Mesenchymal stem cell (in vitro differentiated cells and primary cell): Measurements from ENCODE around the gene LECT2.
A peak's percentile ranks its signal among the peaks of the same experiment; 100 is the strongest.

Experiments used
- DNase-seq: peaks from one replicate; pipeline ENCODE4 v3.0.0-alpha.2; 2013
- H2AFZ ChIP-seq: one replicate; pipeline ENCODE4 v1.6.1; 2013; ENCODE audit warnings: low read depth, mild to moderate bottlenecking, control low read depth, inconsistent platforms, low read length, moderate library complexity
- H2AK5ac ChIP-seq: 2 replicates; pipeline ENCODE4 v1.6.1; 2013; ENCODE audit warnings: low read length, moderate library complexity, mild to moderate bottlenecking, inconsistent platforms; ENCODE audit not compliant: severe bottlenecking
- H2BK120ac ChIP-seq: one replicate; pipeline ENCODE4 v1.6.1; 2013; ENCODE audit warnings: low read depth, mild to moderate bottlenecking, inconsistent platforms, low read length, moderate library complexity
- H2BK12ac ChIP-seq, 2 experiments: one replicate each; pipeline ENCODE4 v1.6.1; 2013; ENCODE audit warnings: inconsistent platforms in 2 of 2, low read length in 2 of 2, mild to moderate bottlenecking in 2 of 2, moderate library complexity in 2 of 2, control low read depth in 1 of 2
- H2BK15ac ChIP-seq: one replicate; pipeline ENCODE4 v1.6.1; 2013; ENCODE audit warnings: mild to moderate bottlenecking, low read depth, inconsistent platforms; ENCODE audit not compliant: poor library complexity, severe bottlenecking
- H2BK5ac ChIP-seq: 2 replicates; pipeline ENCODE4 v1.6.1; 2013; ENCODE audit warnings: low read depth, mild to moderate bottlenecking, low read length, control low read depth, inconsistent platforms; ENCODE audit not compliant: poor library complexity, severe bottlenecking
- H3K14ac ChIP-seq, 2 experiments: one replicate each; pipeline ENCODE4 v1.6.1; 2013; ENCODE audit warnings: inconsistent platforms in 2 of 2, low read length in 2 of 2, control low read depth in 1 of 2, mild to moderate bottlenecking in 1 of 2, moderate library complexity in 1 of 2
- H3K18ac ChIP-seq, 2 experiments: one replicate each; pipeline ENCODE4 v1.6.1; 2013; ENCODE audit warnings: inconsistent platforms in 2 of 2, low read length in 2 of 2, control low read depth in 1 of 2, low read depth in 1 of 2, mild to moderate bottlenecking in 1 of 2
- H3K23ac ChIP-seq, 2 experiments: one replicate each; pipeline ENCODE4 v1.6.1; 2013; ENCODE audit warnings: inconsistent platforms in 2 of 2, low read length in 2 of 2, mild to moderate bottlenecking in 2 of 2, moderate library complexity in 2 of 2, control low read depth in 1 of 2
- H3K27ac ChIP-seq: 2 replicates; pipeline ENCODE4 v1.5.1; 2013; ENCODE audit warnings: mild to moderate bottlenecking, moderate library complexity, low read length, control low read depth, inconsistent platforms; ENCODE audit not compliant: poor library complexity, severe bottlenecking
- H3K27me3 ChIP-seq, 2 experiments: 2 replicates each; pipeline versions ENCODE4 v1.6.1 to v1.7.0; 2013; ENCODE audit warnings: low read length in 2 of 2, mild to moderate bottlenecking in 2 of 2, moderate library complexity in 2 of 2, control low read depth in 1 of 2, inconsistent platforms in 1 of 2; ENCODE audit not compliant: control insufficient read depth in 1 of 2, insufficient read depth in 1 of 2
- H3K36me3 ChIP-seq, 2 experiments: 2 replicates each; pipeline versions ENCODE4 v1.6.1 to v1.7.0; 2013; ENCODE audit warnings: low read length in 2 of 2, control low read depth in 1 of 2, inconsistent platforms in 1 of 2, low read depth in 1 of 2, mild to moderate bottlenecking in 1 of 2; ENCODE audit not compliant: insufficient read depth in 2 of 2, control insufficient read depth in 1 of 2
- H3K4ac ChIP-seq, 2 experiments: one replicate each; pipeline ENCODE4 v1.6.1; 2013; ENCODE audit warnings: inconsistent platforms in 2 of 2, low read length in 2 of 2, mild to moderate bottlenecking in 2 of 2, moderate library complexity in 2 of 2, control low read depth in 1 of 2, low read depth in 1 of 2
- H3K4me1 ChIP-seq: 2 replicates; pipeline ENCODE4 v1.6.1; 2013; ENCODE audit warnings: low read depth, low read length, control low read depth; ENCODE audit not compliant: control insufficient read depth, insufficient read depth
- H3K4me2 ChIP-seq: 2 replicates; pipeline ENCODE4 v1.6.1; 2013; ENCODE audit warnings: low read length, mild to moderate bottlenecking, inconsistent platforms; ENCODE audit not compliant: poor library complexity, severe bottlenecking
- H3K4me3 ChIP-seq, 2 experiments: 2 replicates each; pipeline versions ENCODE4 v1.5.1 to v1.7.0; 2013; ENCODE audit warnings: low read length in 2 of 2, mild to moderate bottlenecking in 2 of 2, control low read depth in 1 of 2, low read depth in 1 of 2; ENCODE audit not compliant: insufficient read depth in 1 of 2
- H3K79me1 ChIP-seq: replicated peaks from 2 replicates; pipeline ENCODE4 v1.6.1; 2013; ENCODE audit warnings: mild to moderate bottlenecking, control low read depth, low read length, inconsistent platforms; ENCODE audit not compliant: poor library complexity, severe bottlenecking
- H3K9ac ChIP-seq: 2 replicates; pipeline ENCODE4 v1.7.0; 2013; ENCODE audit warnings: mild to moderate bottlenecking, low read length, moderate library complexity
- H3K9me3 ChIP-seq: 2 replicates; pipeline ENCODE4 v1.7.0; 2013; ENCODE audit warnings: mild to moderate bottlenecking, low read length; ENCODE audit not compliant: control insufficient read depth
- H4K8ac ChIP-seq: one replicate; pipeline ENCODE4 v1.6.1; 2013; ENCODE audit warnings: inconsistent platforms, mild to moderate bottlenecking, low read length, moderate library complexity
- H4K91ac ChIP-seq: one replicate; pipeline ENCODE4 v1.6.1; 2013; ENCODE audit warnings: mild to moderate bottlenecking, low read length, inconsistent platforms
- WGBS: methylation state at CpG from one replicate; pipeline ENCODE4 v1.1.7; 2013; ENCODE audit warnings: mixed read lengths; 5-methylcytosine and 5-hydroxymethylcytosine counted together

LECT2 gene

DNA sequence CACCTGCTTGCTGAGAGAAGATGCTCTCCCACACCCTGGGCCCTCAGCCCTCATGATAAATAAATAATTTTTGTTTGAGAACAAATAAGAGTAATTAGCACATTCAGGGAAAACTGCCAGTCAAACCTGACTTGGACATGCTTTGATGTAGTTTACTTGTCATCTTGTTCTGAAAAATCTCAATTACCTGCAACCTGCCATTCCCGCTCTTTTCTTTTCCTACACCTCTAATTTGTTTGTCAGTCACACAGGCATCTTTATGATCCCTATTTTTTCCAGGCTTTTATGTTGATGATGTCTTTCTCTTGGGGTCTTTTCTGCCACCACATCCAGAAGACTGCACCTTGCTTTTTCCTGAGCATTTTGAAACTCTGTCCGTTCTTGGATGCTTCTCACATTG lies 45.4 kb upstream of the LECT2 start:
- H3K4me2 ChIP-seq: no peak overlapping the region
- no peak overlapping the region for H3K14ac ChIP-seq

DNA sequence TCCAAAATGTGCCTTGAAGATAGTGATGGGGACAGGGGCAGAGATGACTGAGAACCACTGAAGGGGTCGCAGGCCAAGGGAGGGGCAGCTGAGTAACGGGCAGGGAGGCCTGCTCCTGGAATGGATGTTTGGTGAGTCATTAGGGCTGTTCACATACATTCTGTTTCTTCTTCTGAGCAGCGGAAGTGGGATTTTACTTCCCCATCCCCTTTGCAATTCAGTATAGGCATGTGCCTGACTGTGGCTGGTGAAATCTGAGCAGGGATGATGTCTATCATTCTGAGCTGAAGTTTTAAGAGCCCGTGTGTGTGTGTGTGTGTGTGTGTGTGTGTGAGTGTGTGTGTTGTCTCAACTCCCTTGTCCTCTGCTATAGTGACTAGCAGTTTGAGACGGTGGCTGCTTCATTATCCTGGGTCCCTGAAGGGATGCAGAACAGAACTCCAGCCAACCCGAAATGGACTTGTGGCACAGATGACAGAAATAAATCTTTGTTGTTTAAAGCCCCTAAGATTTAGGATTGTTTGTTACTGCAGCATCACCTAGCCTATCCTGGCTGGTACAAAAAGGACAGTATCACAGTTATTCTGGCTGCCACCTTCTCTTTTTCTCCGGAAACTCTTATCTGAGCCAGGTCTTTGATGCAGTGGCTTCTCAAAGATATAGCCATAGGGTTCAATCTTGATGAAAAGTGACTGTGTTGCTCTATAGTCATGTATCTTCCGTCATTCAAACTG lies 44.8 kb upstream of the LECT2 start:
- H2BK15ac ChIP-seq: no peak overlapping the region
- H3K4me3 ChIP-seq: no peak overlapping the region
- 23% methylated on average over 6 of the region's 8 CpGs for WGBS
- no peaks in the 10 kb centered on the region for H3K27me3 ChIP-seq
- H2BK5ac ChIP-seq: no peak overlapping the region
- peaks cover 14% of the 10 kb centered on the region for H3K4me1 ChIP-seq
- DNase-seq: peak; percentile 92
- H3K27ac ChIP-seq: no peak overlapping the region
- no peak overlapping the region for H3K23ac ChIP-seq
- no peak overlapping the region for H2BK120ac ChIP-seq
- H3K14ac ChIP-seq: no peak overlapping the region
- H3K36me3 ChIP-seq: no peaks in the 10 kb centered on the region
- H3K18ac ChIP-seq: peak overlapping the region; percentile 87 to 88
- H3K9me3 ChIP-seq: no peaks in the 10 kb centered on the region
- peak overlapping the region; percentile 71 for H4K8ac ChIP-seq
- H3K4me2 ChIP-seq: no peak overlapping the region
- H2BK12ac ChIP-seq: peak overlapping the region; percentile 56 to 78
- H2AK5ac ChIP-seq: no peak overlapping the region
- H3K79me1 ChIP-seq: no peaks in the 10 kb centered on the region
- H3K9ac ChIP-seq: no peak overlapping the region
- peak overlapping the region; percentile 74 for H4K91ac ChIP-seq
- peak overlapping the region in 1 of 2 experiments; percentile 59 for H3K4ac ChIP-seq
- H2AFZ ChIP-seq: no peak overlapping the region

More for the DNA sequence above, 45.4 kb upstream of the LECT2 start:
- no peaks in the 10 kb centered on the region for H3K9me3 ChIP-seq
- peak overlapping the region; percentile 37 to 87 for H3K18ac ChIP-seq
- H3K36me3 ChIP-seq: no peaks in the 10 kb centered on the region
- no peak overlapping the region for H2BK15ac ChIP-seq
- no peak for DNase-seq
- peak overlapping the region; percentile 4 for H4K8ac ChIP-seq
- peaks cover 14% of the 10 kb centered on the region for H3K4me1 ChIP-seq
- H2AK5ac ChIP-seq: peak overlapping the region; percentile 45
- H4K91ac ChIP-seq: peak overlapping the region; percentile 74
- no peak overlapping the region for H3K4me3 ChIP-seq
- H3K23ac ChIP-seq: no peak overlapping the region
- WGBS: 90% methylated on average over 2 of the region's 2 CpGs
- H3K27me3 ChIP-seq: no peaks in the 10 kb centered on the region
- no peak overlapping the region for H2BK5ac ChIP-seq
- no peak overlapping the region for H3K27ac ChIP-seq
- no peaks in the 10 kb centered on the region for H3K79me1 ChIP-seq
- H3K4ac ChIP-seq: peak overlapping the region in 1 of 2 experiments; percentile 59
- no peak overlapping the region for H2BK120ac ChIP-seq
- H2BK12ac ChIP-seq: peak overlapping the region; percentile 52 to 96
- no peak overlapping the region for H2AFZ ChIP-seq
- H3K9ac ChIP-seq: no peak overlapping the region

DNA sequence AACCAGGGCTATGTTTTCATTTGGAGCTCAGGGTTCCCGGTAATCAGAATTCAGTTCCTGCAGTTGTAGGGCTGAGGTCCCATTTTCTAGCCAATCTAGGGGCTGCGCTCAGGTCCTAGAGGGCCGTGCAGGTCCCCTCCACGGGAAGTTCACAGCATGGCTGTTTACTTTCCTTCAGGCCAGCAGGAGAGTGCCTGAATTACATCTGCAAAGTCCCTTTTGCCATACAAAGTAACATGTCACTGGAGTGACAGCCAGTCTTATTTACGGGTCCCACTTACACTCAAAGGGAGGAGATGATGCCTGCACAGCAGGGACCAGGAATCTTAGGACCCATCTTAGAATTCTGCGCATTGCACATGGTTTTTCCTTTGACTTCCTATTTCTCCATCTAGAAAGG lies 44.1 kb upstream of the LECT2 start:
- Histone ChIP-seq H3K27ac (no peak overlapping the region), H2AFZ (no peak overlapping the region), H3K9me3 (no peaks in the 10 kb centered on the region), H3K14ac (no peak overlapping the region), H2BK5ac (no peak overlapping the region), H3K27me3 (no peaks in the 10 kb centered on the region), H3K4me3 (no peak overlapping the region), H3K9ac (no peak overlapping the region), H3K4me2 (no peak overlapping the region), H3K4me1 (peaks cover 14% of the 10 kb centered on the region), H2BK12ac (peak overlapping the region; percentile 23 to 78), H3K18ac (peak overlapping the region; percentile 87 to 88), H3K23ac (no peak overlapping the region), H2BK120ac (peak overlapping the region; percentile 85), H4K8ac (peak overlapping the region; percentile 71), H2AK5ac (peak overlapping the region; percentile 42), H4K91ac (peak overlapping the region; percentile 74), H2BK15ac (no peak overlapping the region), H3K79me1 (no peaks in the 10 kb centered on the region), H3K4ac (peak overlapping the region; percentile 57 to 77), H3K36me3 (no peaks in the 10 kb centered on the region)
- no peak for DNase-seq
- WGBS: 58% methylated on average over 6 of the region's 6 CpGs

DNA sequence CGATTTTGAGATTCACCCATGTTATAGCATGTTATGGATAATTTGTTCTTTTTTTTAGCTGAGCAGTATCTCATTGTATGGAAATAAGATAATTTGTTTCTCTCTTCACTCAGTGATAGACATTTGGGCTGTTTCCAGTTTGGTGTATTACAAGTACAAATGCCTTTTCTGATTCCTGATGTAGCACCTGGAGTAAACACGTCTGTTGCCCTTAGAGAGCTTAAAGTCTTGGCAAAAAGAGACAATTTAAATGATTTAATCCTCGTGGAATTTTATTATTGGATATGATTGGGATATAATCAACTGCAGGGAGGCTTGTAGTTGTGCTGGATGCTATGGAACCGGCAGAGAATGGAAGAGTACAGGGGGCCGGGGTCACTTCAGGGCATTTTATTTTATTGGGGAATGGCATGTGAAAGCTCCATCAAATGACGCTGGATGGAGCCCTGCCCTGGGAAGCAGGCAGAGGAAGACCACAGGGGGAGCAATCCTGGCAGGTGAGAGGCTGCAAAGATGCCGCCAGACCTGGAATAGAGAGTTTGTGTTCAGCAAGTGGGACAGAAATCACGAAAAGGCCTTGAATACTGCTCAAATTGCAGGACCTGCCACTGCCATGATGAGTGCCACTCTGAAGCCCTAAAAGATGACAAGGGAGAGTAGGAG lies 43.0 kb upstream of the LECT2 start:
- peak overlapping the region; percentile 30 for H2BK120ac ChIP-seq
- H3K9me3 ChIP-seq: no peaks in the 10 kb centered on the region
- 79% methylated on average over 7 of the region's 8 CpGs for WGBS
- H3K18ac ChIP-seq: peak overlapping the region; percentile 69 to 73
- H2AK5ac ChIP-seq: peak overlapping the region; percentile 58
- no peak overlapping the region for H2BK5ac ChIP-seq
- H3K9ac ChIP-seq: no peak overlapping the region
- no peak overlapping the region for H3K27ac ChIP-seq
- no peak overlapping the region for H2BK15ac ChIP-seq
- no peak overlapping the region for H3K23ac ChIP-seq
- peaks cover 17% of the 10 kb centered on the region for H3K4me1 ChIP-seq
- H2BK12ac ChIP-seq: peak overlapping the region; percentile 85 to 95
- peak overlapping the region; percentile 82 for H4K91ac ChIP-seq
- peak overlapping the region; percentile 2 to 46 for H3K4ac ChIP-seq
- H3K4me3 ChIP-seq: no peak overlapping the region
- H2AFZ ChIP-seq: no peak overlapping the region
- no peaks in the 10 kb centered on the region for H3K79me1 ChIP-seq
- H3K4me2 ChIP-seq: no peak overlapping the region
- peak overlapping the region in 1 of 2 experiments; percentile 49 for H3K14ac ChIP-seq
- DNase-seq: no peak
- H3K36me3 ChIP-seq: no peaks in the 10 kb centered on the region
- H4K8ac ChIP-seq: no peak overlapping the region
- H3K27me3 ChIP-seq: no peaks in the 10 kb centered on the region
